Measurements from ENCODE around the gene CNTN2.

DNA sequence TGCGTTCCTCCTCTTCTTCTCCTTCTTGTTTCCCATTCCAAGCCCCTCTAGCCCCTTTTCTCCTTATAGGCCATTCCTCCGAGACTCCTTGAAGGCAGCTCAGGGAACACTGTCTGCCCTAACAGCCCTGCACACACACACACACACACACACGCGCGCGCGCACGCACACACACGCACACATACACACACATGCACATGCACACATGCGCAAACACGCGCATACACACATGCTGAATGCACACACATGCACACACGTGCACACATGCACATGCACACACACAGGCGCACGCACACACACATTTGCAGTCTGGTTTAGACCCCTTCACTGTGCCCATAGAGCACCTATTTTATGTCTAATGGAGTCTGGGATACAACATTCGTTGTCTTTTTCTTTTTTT lies 17.8 kb upstream of the CNTN2 start:
- TF ChIP-seq, protein P1, sequence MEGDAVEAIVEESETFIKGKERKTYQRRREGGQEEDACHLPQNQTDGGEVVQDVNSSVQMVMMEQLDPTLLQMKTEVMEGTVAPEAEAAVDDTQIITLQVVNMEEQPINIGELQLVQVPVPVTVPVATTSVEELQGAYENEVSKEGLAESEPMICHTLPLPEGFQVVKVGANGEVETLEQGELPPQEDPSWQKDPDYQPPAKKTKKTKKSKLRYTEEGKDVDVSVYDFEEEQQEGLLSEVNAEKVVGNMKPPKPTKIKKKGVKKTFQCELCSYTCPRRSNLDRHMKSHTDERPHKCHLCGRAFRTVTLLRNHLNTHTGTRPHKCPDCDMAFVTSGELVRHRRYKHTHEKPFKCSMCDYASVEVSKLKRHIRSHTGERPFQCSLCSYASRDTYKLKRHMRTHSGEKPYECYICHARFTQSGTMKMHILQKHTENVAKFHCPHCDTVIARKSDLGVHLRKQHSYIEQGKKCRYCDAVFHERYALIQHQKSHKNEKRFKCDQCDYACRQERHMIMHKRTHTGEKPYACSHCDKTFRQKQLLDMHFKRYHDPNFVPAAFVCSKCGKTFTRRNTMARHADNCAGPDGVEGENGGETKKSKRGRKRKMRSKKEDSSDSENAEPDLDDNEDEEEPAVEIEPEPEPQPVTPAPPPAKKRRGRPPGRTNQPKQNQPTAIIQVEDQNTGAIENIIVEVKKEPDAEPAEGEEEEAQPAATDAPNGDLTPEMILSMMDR (IDR thresholded peaks at IDR 0.05): no peak
- TF ChIP-seq POLR2A (IDR thresholded peaks at IDR 0.05) (no peak), EP300 (IDR thresholded peaks at IDR 0.05; ENCODE audit: low read depth) (no peak)
